GM12878 (cell line): Measurements from ENCODE around the gene MBD5. TPM values are rescaled to one million over a fixed set of nuclear protein-coding genes. Genes with fewer than 3 reads are reported as not detected.
A peak's percentile ranks its signal among the peaks of the same experiment; 100 is the strongest.
"Not testable (repeated sequence)": the region's sequence is repeated elsewhere in the genome, so short reads cannot be mapped to it uniquely, and the experiment has no call there.

Experiments used
- ATAC-seq: fragments of 200-7000 bp; cut with Tn5 transposase; 3 replicates; pipeline ENCODE4 v1.9.1; 2020; ENCODE audit warnings: mild to moderate bottlenecking, moderate library complexity
- BruUV-seq: library from RNA; stranded (reverse); fragments of 400-500 nt; replicated peaks from 2 replicates; lab custom pipeline; 2021; lab: Mats Ljungman, UMichigan
- CTCF ChIA-PET: fragments of 300-600 bp; sonication (Branson Sonifier 250); formaldehyde crosslinking; extraction: SDS; loops from one replicate; lab custom pipeline; 2021; ENCODE audit warnings: inconsistent platforms; lab: Yijun Ruan, JAX
- POLR2A ChIA-PET: fragments of 350-600 bp; formaldehyde crosslinking; extraction: SDS; loops from one replicate; lab custom pipeline; 2021; ENCODE audit warnings: inconsistent platforms; lab: Charles Lee
- RAD21 ChIA-PET: fragments of 300-600 bp; sonication (Branson Sonifier 250); formaldehyde crosslinking; loops from one replicate; lab custom pipeline; 2023; ENCODE audit warnings: antibody characterized with exemption; ENCODE audit not compliant: unreplicated experiment; lab: Charles Lee
- SMC1A ChIA-PET: fragments of 300-600 bp; sonication (Branson Sonifier 250); formaldehyde crosslinking; loops from one replicate; lab custom pipeline; 2023; ENCODE audit not compliant: unreplicated experiment, uncharacterized antibody; lab: Charles Lee
- DNase-seq: peaks from one replicate; pipeline ENCODE4 v3.0.0-alpha.2; 2011; ENCODE audit warnings: low read depth, low spot score
- FAIRE-seq: peaks from 3 replicates; lab custom pipeline; 2011; peaks lifted over from hg19 to GRCh38; lab: Jason Lieb, UNC
- H2AFZ ChIP-seq: 2 replicates; pipeline ENCODE4 v1.6.0; 2011; ENCODE audit warnings: low read depth, low read length, control low read depth; ENCODE audit not compliant: control insufficient read depth
- H3K27ac ChIP-seq: 2 replicates; pipeline ENCODE4 v1.5.1; 2011; ENCODE audit warnings: control low read depth; ENCODE audit not compliant: control insufficient read depth, insufficient read depth
- H3K27me3 ChIP-seq, 2 experiments: replicated peaks in 1 of 2; 2 replicates each; pipeline versions ENCODE4 v1.6.0 to v1.6.1; 2011; ENCODE audit warnings: low read length in 1 of 2; ENCODE audit not compliant: control insufficient read depth in 2 of 2, insufficient read depth in 2 of 2
- H3K36me3 ChIP-seq, 2 experiments: 2 replicates each; pipeline ENCODE4 v1.5.1; 2011; ENCODE audit warnings: low read length in 1 of 2; ENCODE audit not compliant: control insufficient read depth in 2 of 2, insufficient read depth in 2 of 2
- H3K4me1 ChIP-seq: 2 replicates; pipeline ENCODE4 v1.6.1; 2011; ENCODE audit warnings: mild to moderate bottlenecking, low read length, moderate library complexity, mixed read lengths; ENCODE audit not compliant: control insufficient read depth, insufficient read depth
- H3K4me2 ChIP-seq: 2 replicates; pipeline ENCODE4 v1.6.0; 2011; ENCODE audit warnings: control low read depth; ENCODE audit not compliant: control insufficient read depth, insufficient read depth
- H3K4me3 ChIP-seq: fragments of 200-600 bp; sonication (generic); 2 replicates; pipeline ENCODE4 v1.5.1; 2016
- H3K79me2 ChIP-seq: 2 replicates; pipeline ENCODE4 v1.6.0; 2011; ENCODE audit warnings: low read length; ENCODE audit not compliant: control insufficient read depth, insufficient read depth
- H3K9ac ChIP-seq: 2 replicates; pipeline ENCODE4 v1.8.0; 2011; ENCODE audit warnings: low read length, control low read depth, mixed read lengths; ENCODE audit not compliant: control insufficient read depth, insufficient read depth
- H3K9me3 ChIP-seq: replicated peaks from 3 replicates; pipeline ENCODE4 v1.5.1; 2011; ENCODE audit warnings: mild to moderate bottlenecking, low read length; ENCODE audit not compliant: control insufficient read depth, insufficient read depth
- H4K20me1 ChIP-seq: 2 replicates; pipeline ENCODE4 v1.6.0; 2011; ENCODE audit not compliant: control insufficient read depth, insufficient read depth
- ETV6 ChIP-seq, 2 experiments: fragments of 450-650 bp in 1 of 2; IDR thresholded peaks in 1 of 2; conservative IDR thresholded peaks in 1 of 2; 2 replicates each; pipeline ENCODE4 v1.6.1; 2014; ENCODE audit warnings: antibody characterized with exemption in 1 of 2, borderline replicate concordance in 1 of 2, low read depth in 1 of 2, mild to moderate bottlenecking in 1 of 2, moderate library complexity in 1 of 2
- FOXM1 ChIP-seq: IDR thresholded peaks from 2 replicates; pipeline ENCODE4 v1.6.1; 2012; ENCODE audit warnings: low read depth, mild to moderate bottlenecking, inconsistent platforms, low read length, moderate library complexity
- PAX8 ChIP-seq: fragments of 450-650 bp; IDR thresholded peaks from 2 replicates; pipeline ENCODE4 v1.6.1; 2017; ENCODE audit warnings: mild to moderate bottlenecking, moderate library complexity
- PBX3 ChIP-seq: IDR thresholded peaks from 2 replicates; pipeline ENCODE4 v1.6.1; 2011; ENCODE audit warnings: mild to moderate bottlenecking, low read depth, low read length, moderate library complexity; ENCODE audit not compliant: insufficient replicate concordance
- POLR2A ChIP-seq: IDR thresholded peaks from 2 replicates; pipeline ENCODE4 v1.6.1; 2011; ENCODE audit warnings: low read depth, mild to moderate bottlenecking, low read length
- SMAD1 ChIP-seq: fragments of 450-650 bp; IDR thresholded peaks from 2 replicates; pipeline ENCODE4 v1.6.1; 2018; ENCODE audit warnings: mild to moderate bottlenecking, low read depth; ENCODE audit not compliant: partially characterized antibody
- SREBF1 ChIP-seq: IDR thresholded peaks from 2 replicates; pipeline ENCODE4 v1.6.1; 2012; ENCODE audit warnings: mild to moderate bottlenecking, low read length
- YBX1 ChIP-seq: fragments of 450-650 bp; IDR thresholded peaks from 2 replicates; pipeline ENCODE4 v1.6.1; 2016; ENCODE audit warnings: antibody characterized with exemption
- ZNF274 ChIP-seq: IDR thresholded peaks from one replicate; pipeline ENCODE4 v1.8.0; 2011; ENCODE audit not compliant: insufficient read length, insufficient read depth
- ZZZ3 ChIP-seq: IDR thresholded peaks from 2 replicates; pipeline ENCODE4 v1.6.1; 2011; ENCODE audit warnings: low read depth; ENCODE audit not compliant: control insufficient read depth, insufficient read length
- WGBS: methylation state at CpG from one replicate; pipeline ENCODE4 v1.1.6; 2016; ENCODE audit warnings: low lambda C conversion rate; ENCODE audit not compliant: insufficient replicate concordance, insufficient coverage; ENCODE audit errors: missing lambda C conversion rate; 5-methylcytosine and 5-hydroxymethylcytosine counted together
- in situ Hi-C: fragments of 300-500 bp; cut with MboI; formaldehyde crosslinking; loops from 9 replicates; pipeline ENCODE4 v1.14.3; 2018; ENCODE audit warnings: mixed read lengths
- intact Hi-C: fragments of 100-400 bp; cut with micrococcal nuclease; formaldehyde crosslinking; loops from one replicate; pipeline ENCODE4 v1.14.2; 2022; ENCODE audit not compliant: unreplicated experiment
- polyA plus RNA-seq, 11 experiments: library from polyadenylated mRNA; depleted of rRNA in 4 of 11; unstranded in 6 of 11; stranded (reverse) in 5 of 11; fragments of >200 nt; fragmentation: Nextera tagmentation in 4 of 11; fragmentation: Illumina TruSeq in 1 of 11; extraction: Ambion mirVana in 4 of 11; extraction: Trizol in 1 of 11; gene quantifications; 1 replicate in 1 of 11; 2 replicates in 10 of 11; pipeline versions ENCODE4 v1.2.1 to v1.2.3, GENCODE V29; 2011 to 2016; ENCODE audit warnings: inconsistent platforms in 2 of 11, missing spikeins in 2 of 11, low read depth in 1 of 11
- total RNA-seq, 4 experiments: library from RNA; depleted of rRNA in 3 of 4; stranded (reverse); fragments of >200 nt in 3 of 4; fragmentation: Illumina TruSeq in 1 of 4; extraction: Trizol in 1 of 4; gene quantifications; 2 replicates each; pipeline versions ENCODE4 v1.2.1 to v1.2.3, GENCODE V29; 2013 to 2021

MBD5 gene
- total and polyA plus RNA-seq, 10 of the 15 experiments (the other 5 are each of a cell fraction or from before 2014, with no cell fraction given) = 7.4 to 58.0 (median 21.2) TPM

- FAIRE-seq = no peak
- BruUV-seq = no TSS peak
- no peak overlapping the region for H3K4me2 ChIP-seq
These were observed 20.8 kb upstream of the MBD5 start for GRCh38 chr2:148000095-148000494.

GRCh38 chr2:148002420-148002819 is 18.5 kb upstream of the MBD5 start:
- H3K27me3 ChIP-seq, H3K4me2 ChIP-seq, intact Hi-C loops, DNase-seq, FAIRE-seq, H3K9me3 ChIP-seq, RAD21 ChIA-PET, ATAC-seq, H3K36me3 ChIP-seq, POLR2A ChIA-PET, H3K4me1 ChIP-seq, H2AFZ ChIP-seq, H4K20me1 ChIP-seq, H3K27ac ChIP-seq, in situ Hi-C loops, H3K9ac ChIP-seq, BruUV-seq, SMC1A ChIA-PET, H3K4me3 ChIP-seq: not testable (repeated sequence)
- H3K79me2 ChIP-seq = peaks cover 15% of the 10 kb centered on the region
- CTCF ChIA-PET = interaction anchor here (1.6 kb wide), 1 partner anchor 14 kb away, joined by 5 read pairs; no protein-coding TSS in a partner anchor

More at GRCh38 chr2:148000095-148000494, 20.8 kb upstream of the MBD5 start:
- no peak overlapping the region for H3K4me3 ChIP-seq
- peak; percentile 45 for ATAC-seq
- no peaks in the 10 kb centered on the region for H4K20me1 ChIP-seq
- H3K9ac ChIP-seq = no peak overlapping the region
- 36% methylated on average over 1 of the region's 1 CpG for WGBS
- in situ Hi-C loops = no loop called here
- H3K4me1 ChIP-seq = no peaks in the 10 kb centered on the region
- peaks cover 0 to 3% of the 10 kb centered on the region in 2 experiments; a peak in 2 of 4 replicates for H3K36me3 ChIP-seq
- no peak overlapping the region for H3K27ac ChIP-seq
- intact Hi-C loops = no loop called here
- no peaks in the 10 kb centered on the region for H3K27me3 ChIP-seq
- TF ChIP-seq ZZZ3 (no peak), ETV6 (conservative IDR thresholded peaks at IDR 0.05 in 1 of 2, IDR thresholded peaks at IDR 0.05 in 1 of 2; ENCODE audit: borderline replicate concordance in 1 of 2, low read depth in 1 of 2) (no peak), YBX1 (no peak), POLR2A (no peak), SMAD1 (no peak), FOXM1 (no peak), ZNF274 (no peak), PAX8 (no peak), SREBF1 (no peak), PBX3 (no peak)
- no peak overlapping the region for H2AFZ ChIP-seq
- CTCF ChIA-PET = interaction anchor here (3.1 kb wide), 1 partner anchor 10 kb away, joined by 17 read pairs; no protein-coding TSS in a partner anchor
- POLR2A ChIA-PET = interaction anchor here (2.0 kb wide), 1 partner anchor 20 kb away, joined by 7 read pairs; the partner anchor contains the start of genes MBD5 and ORC4
- RAD21 ChIA-PET = interaction anchor here (1.7 to 3.1 kb wide), 3 partner anchors 10 to 509 kb away, joined by 5 to 13 read pairs (median 7); no protein-coding TSS in a partner anchor
- peaks cover 10% of the 10 kb centered on the region; the same call in 2 of the 3 replicates for H3K9me3 ChIP-seq
- no peak for DNase-seq
- peaks cover 7% of the 10 kb centered on the region for H3K79me2 ChIP-seq
- SMC1A ChIA-PET = interaction anchor here (1.6 to 4.3 kb wide), 4 partner anchors 10 to 21 kb away, joined by 3 to 22 read pairs (median 6); partner anchors contain the start of genes MBD5 and ORC4
